Uterus (tissue), 2 donors: ENCODE data around the gene MAST2.

Experiments
- CTCF ChIP-seq, 4 experiments: fragments of 200-600 bp in 2 of 4; fragments of 450-650 bp in 2 of 4; sonication (generic) in 2 of 4; IDR thresholded peaks; one replicate each; pipeline ENCODE4 v1.5.1; 2016 to 2019; ENCODE audit warnings: antibody characterized with exemption in 4 of 4, mild to moderate bottlenecking in 2 of 4, moderate library complexity in 1 of 4
- POLR2A ChIP-seq, 2 donors: fragments of 450-650 bp; IDR thresholded peaks; one replicate each; pipeline ENCODE4 v1.6.1; 2016; ENCODE audit warnings: antibody characterized with exemption in 2 of 2, mild to moderate bottlenecking in 1 of 2, moderate library complexity in 1 of 2

- TF ChIP-seq POLR2A (IDR thresholded peaks at IDR 0.05) (no peak), CTCF (IDR thresholded peaks at IDR 0.05) (no peak)
These were observed 55.8 kb downstream of the MAST2 start for GRCh38 chr1:45859221-45859620.
